GM08714 (cell line): ENCODE measurements around the gene GSPT1.
"Not testable (repeated sequence)": the region's sequence is repeated elsewhere in the genome, so short reads cannot be mapped to it uniquely, and the experiment has no call there.

Experiments
- H3K4me3 ChIP-seq: fragments of 200-500 bp; sonication (Bioruptor generic); 2 replicates; pipeline ENCODE4 v1.5.1; 2014; ENCODE audit warnings: mild to moderate bottlenecking, low read length, inconsistent platforms
- ZNF274 ChIP-seq: IDR thresholded peaks from 2 replicates; pipeline ENCODE4 v1.6.1; 2012; ENCODE audit warnings: mild to moderate bottlenecking, low read depth, low read length

The GSPT1 gene

DNA sequence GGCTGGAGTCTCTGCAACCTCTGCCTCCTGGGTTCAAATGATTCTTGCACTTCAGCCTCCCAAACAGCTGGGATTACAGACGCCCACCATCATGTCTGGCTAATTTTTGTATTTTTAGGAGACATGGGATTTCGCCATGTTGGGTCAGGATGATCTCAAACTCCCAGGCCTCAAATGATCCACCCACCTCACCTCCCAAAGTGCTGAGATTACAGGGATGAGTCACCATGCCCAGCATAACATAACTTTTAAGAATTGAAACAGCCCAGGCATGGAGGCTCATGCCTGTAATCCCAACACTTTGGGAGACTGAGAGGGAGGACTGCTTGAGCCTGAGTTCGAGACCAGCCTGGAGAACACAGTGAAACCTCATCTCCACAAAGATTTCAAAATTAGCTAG lies 66.9 kb downstream of the GSPT1 start:
- H3K4me3 ChIP-seq = no peak overlapping the region

DNA sequence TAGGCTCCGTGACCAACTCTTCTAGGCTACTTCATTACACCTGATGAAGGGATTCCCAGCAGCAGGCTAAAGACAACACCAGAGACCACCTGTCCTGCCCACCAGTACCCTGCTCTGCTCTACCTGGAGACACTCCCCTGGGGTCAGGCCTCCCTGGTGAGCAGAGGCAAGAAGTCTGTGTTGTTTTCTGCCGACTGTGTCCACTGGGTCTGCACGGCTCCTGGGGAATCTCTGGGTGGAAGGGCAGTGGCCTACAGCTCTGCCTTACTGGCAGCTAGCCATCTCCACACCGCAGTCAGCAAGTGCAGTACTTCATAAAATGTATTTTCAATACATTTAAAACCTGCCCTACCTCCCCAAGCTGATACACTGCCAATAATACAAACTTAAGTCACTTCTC lies 71.3 kb downstream of the GSPT1 start:
- TF ChIP-seq ZNF274 = no peak
- H3K4me3 ChIP-seq = no peak overlapping the region

More for the DNA sequence above, 66.9 kb downstream of the GSPT1 start:
- TF ChIP-seq ZNF274 = no peak

DNA sequence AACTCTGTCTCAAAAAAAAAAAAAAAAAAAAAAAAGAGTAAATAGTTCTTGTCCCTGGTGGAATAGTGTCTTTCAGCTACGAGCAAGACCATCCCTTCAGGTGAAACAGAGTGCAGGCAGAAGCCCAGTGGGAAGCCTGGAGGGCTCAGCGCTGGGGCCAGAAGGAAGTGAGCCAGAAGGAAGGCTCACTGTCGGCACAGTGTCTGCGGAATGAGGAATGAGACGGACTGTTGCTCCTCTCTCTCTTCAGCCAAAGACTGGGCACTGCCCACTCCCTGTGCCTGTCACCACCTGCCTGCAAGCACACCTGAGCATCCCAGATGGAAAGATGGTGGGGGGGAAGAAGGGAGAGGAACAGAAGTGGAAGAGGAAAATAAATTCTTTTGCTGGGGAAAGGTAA lies 71.9 kb downstream of the GSPT1 start:
- no peak for TF ChIP-seq ZNF274
- no peak overlapping the region for H3K4me3 ChIP-seq

GRCh38 chr16:11843206-11843605 lies 72.5 kb downstream of the GSPT1 start:
- no peak for TF ChIP-seq ZNF274
- no peak overlapping the region for H3K4me3 ChIP-seq

DNA sequence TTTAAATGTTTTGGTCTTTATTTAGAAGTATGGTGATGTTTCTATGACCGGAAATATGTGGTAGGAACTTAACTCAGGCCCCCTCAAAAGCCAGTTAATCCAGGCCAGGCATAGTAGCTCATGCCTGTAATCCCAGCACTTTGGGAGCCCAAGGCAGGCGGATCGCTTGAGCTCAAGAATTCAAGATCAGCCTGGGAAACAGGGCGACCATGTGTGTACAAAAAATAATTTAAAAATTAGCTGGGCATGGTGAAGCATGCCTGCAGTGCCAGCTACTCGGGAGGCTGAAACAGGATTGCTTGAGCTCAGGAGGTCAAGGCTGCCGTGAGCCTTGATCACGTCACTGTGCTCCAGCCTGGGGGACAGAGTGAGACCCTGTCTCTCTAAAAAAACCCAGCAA lies 74.7 kb downstream of the GSPT1 start:
- no peak for TF ChIP-seq ZNF274
- no peak overlapping the region for H3K4me3 ChIP-seq

DNA sequence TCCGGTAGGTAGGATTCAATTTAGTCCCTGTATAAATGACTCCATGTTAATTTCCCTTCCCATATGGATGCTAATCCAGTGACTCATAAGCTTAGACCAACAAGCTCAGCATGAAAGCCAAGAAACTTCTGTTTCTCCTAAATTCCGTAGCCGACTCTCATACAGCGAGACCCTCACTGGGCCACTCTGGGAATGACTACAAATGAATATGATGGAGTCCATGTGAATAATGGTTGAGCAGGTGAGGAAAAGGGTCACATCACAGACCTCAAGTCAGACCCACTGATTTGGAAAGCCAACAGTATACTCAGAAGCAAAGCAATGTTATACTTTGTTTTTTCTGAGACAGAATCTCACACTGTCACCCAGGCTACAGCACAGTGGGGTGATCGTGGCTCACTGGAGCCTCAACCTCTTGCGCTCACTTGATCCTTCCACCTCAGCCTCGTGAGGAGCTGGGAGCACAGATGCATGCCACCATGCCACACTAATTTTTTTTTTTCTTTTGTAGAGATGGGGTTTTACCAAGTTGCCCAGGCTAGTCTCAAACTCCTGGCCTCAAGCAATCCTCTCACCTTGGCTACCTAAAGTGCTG lies 79.0 kb downstream of the GSPT1 start:
- no peak overlapping the region for H3K4me3 ChIP-seq
- no peak for TF ChIP-seq ZNF274

- no peak for TF ChIP-seq ZNF274
- no peak overlapping the region for H3K4me3 ChIP-seq
These were observed 79.7 kb downstream of the GSPT1 start for GRCh38 chr16:11835891-11836649.

- no peak overlapping the region for H3K4me3 ChIP-seq
- no peak for TF ChIP-seq ZNF274
These were observed 80.4 kb downstream of the GSPT1 start for GRCh38 chr16:11835309-11835708.

- TF ChIP-seq ZNF274 = no peak
- H3K4me3 ChIP-seq = no peak overlapping the region
These were observed 81.6 kb downstream of the GSPT1 start for GRCh38 chr16:11833951-11834695.

DNA sequence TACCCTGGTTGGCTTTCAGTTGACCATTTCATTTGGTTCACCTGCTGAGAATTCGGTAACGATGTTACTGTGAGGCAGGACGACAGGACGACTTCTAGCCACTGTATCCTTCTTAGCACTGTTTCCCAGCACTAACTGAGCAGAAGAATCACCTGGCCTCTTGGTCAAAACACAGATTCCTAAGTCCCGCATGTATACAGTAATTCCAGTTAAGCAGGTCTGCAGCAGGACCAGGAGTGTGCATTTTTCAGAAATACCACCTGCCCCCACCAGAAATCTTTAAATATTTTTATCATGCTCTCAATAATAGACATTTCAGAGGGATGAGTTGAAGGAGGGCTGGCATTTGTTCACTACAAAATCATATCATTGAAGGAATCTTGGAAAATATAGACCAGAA lies 87.1 kb downstream of the GSPT1 start:
- no peak overlapping the region for H3K4me3 ChIP-seq
- no peak for TF ChIP-seq ZNF274

- not testable (repeated sequence) for H3K4me3 ChIP-seq
These were observed 90.1 kb downstream of the GSPT1 start for GRCh38 chr16:11825520-11826165.

DNA sequence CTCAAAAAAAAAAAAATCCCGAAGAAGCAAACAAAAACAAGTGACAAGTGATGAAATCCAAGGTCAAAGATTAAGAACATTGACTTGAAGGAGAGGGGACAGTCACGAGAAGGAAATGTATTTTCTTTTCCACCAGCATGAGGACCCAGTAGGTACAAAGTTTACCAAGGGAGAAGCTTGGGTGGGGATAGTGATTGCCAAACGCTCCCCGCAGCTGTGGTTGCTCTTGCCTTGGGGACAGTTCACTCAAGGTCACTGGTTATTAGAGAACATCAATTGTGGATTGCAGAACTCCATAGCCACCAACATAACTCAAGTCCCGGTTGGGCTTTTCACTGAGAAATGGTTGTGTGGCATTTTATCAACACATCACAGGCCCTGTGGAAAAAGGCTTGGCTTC lies 91.4 kb downstream of the GSPT1 start:
- no peak overlapping the region for H3K4me3 ChIP-seq
- TF ChIP-seq ZNF274 = no peak

DNA sequence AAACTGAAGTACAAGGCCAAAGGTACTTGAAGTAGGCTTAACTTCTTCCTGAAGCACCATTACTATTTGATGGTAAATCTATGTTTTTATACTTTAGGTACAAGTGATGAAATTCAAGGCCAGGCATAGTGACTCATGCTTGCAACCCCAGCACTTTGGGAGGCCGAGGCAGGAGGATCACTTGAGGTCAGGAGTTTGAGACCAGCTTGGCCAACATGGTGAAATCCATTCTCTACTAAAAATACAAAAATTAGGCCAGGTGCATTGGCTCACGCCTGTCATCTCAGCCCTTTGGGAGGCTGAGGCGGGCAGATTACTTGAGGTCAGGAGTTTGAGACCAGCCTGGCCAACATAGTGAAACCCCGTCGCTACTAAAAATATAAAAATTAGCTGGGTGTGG lies 92.1 kb downstream of the GSPT1 start:
- H3K4me3 ChIP-seq = not testable (repeated sequence)

- no peak for TF ChIP-seq ZNF274
- no peak overlapping the region for H3K4me3 ChIP-seq
These were observed 96.0 kb downstream of the GSPT1 start for GRCh38 chr16:11819798-11820197.

- H3K4me3 ChIP-seq = not testable (repeated sequence)
These were observed 96.8 kb downstream of the GSPT1 start for GRCh38 chr16:11818970-11819369.
